Small intestine (tissue), 7 donors: ENCODE measurements around the gene TCEA2. TPM values are rescaled to one million over a fixed set of nuclear protein-coding genes. Genes with fewer than 3 reads are reported as not detected.

Experiments used
- DNase-seq, 2 donors: peaks; one replicate each; pipeline versions ENCODE4 v3.0.0 to v3.0.0-alpha.2; 2013
- FAIRE-seq: peaks from 2 replicates; lab custom pipeline; 2012; peaks lifted over from hg19 to GRCh38; lab: Jason Lieb, UNC
- H3K27ac ChIP-seq, 3 donors: one replicate each; pipeline ENCODE4 v1.5.1; 2013; ENCODE audit warnings: low read length in 2 of 3, mild to moderate bottlenecking in 2 of 3, control low read depth in 1 of 3, inconsistent platforms in 1 of 3, low read depth in 1 of 3, moderate library complexity in 1 of 3
- H3K27me3 ChIP-seq, 3 donors: one replicate each; pipeline ENCODE4 v1.6.1; 2013; ENCODE audit warnings: low read length in 3 of 3, inconsistent platforms in 1 of 3; ENCODE audit not compliant: control insufficient read depth in 3 of 3, insufficient read depth in 3 of 3
- H3K36me3 ChIP-seq, 3 donors: one replicate each; pipeline ENCODE4 v1.6.1; 2013; ENCODE audit warnings: low read length in 3 of 3, inconsistent platforms in 1 of 3, low read depth in 1 of 3, mild to moderate bottlenecking in 1 of 3, moderate library complexity in 1 of 3; ENCODE audit not compliant: control insufficient read depth in 3 of 3, insufficient read depth in 2 of 3
- H3K4me1 ChIP-seq, 3 donors: one replicate each; pipeline ENCODE4 v1.6.1; 2013; ENCODE audit warnings: low read length in 2 of 3, inconsistent platforms in 1 of 3, low read depth in 1 of 3, mild to moderate bottlenecking in 1 of 3, moderate library complexity in 1 of 3; ENCODE audit not compliant: control insufficient read depth in 3 of 3, insufficient read depth in 2 of 3
- H3K4me3 ChIP-seq, 3 donors: one replicate each; pipeline ENCODE4 v1.5.1; 2013; ENCODE audit warnings: low read length in 3 of 3, control low read depth in 1 of 3, inconsistent platforms in 1 of 3, low read depth in 1 of 3, mild to moderate bottlenecking in 1 of 3, moderate library complexity in 1 of 3
- H3K9me3 ChIP-seq, 2 donors: one replicate each; pipeline ENCODE4 v1.6.1; 2013; ENCODE audit warnings: low read depth in 1 of 2, low read length in 1 of 2; ENCODE audit not compliant: control insufficient read depth in 2 of 2, insufficient read depth in 1 of 2
- WGBS, 3 donors: extraction: QIAGEN DNeasy Blood & Tissue Kit; methylation state at CpG; one replicate each; pipeline ENCODE4 v1.1.7; 2013; 5-methylcytosine and 5-hydroxymethylcytosine counted together
- polyA plus RNA-seq, 4 donors: library from polyadenylated mRNA; stranded (reverse) in 3 of 4; unstranded in 1 of 4; fragments of 200-250 nt in 3 of 4; fragments of 120-200 nt in 1 of 4; gene quantifications; one replicate each; pipeline versions ENCODE4 v1.2.1 to v1.2.3, GENCODE V29; 2013
- donor health status: healthy with polysubstance abuse.
- donor health status: control.
- donor health status: control.
- donor health status: Bipolar disorder and iron deficiency.
- donor health status: healthy.

The TCEA2 gene
- polyA plus RNA-seq, 4 donors, result 7.8 to 28.5 (median 12.6) TPM

DNA sequence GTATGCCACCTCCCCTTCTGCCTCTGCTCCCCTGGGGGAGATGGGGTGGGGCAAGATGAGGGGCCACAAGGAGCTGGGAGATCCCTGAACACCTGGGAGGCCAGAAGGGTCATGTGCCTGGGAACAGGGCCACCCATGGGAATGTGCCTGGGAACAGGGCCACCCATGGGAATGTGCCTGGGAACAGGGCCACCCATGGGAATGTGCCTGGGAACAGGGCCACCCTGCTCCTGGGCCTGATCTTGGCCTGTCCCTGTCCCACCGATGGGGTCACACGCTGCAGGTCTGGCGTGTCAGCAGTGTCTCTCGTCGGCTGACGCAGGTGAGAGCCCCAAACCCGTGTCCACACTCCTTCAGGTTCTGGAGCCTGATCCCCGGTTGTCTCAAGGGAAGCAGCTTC is 12.0 kb downstream of the TCEA2 start:
- Histone ChIP-seq H3K27me3 (peaks cover 0 to 17% (median 0%) of the 10 kb centered on the region in 3 donors), H3K27ac (no peak overlapping the region), H3K4me3 (no peak overlapping the region), H3K36me3 (peaks cover 0 to 26% (median 0%) of the 10 kb centered on the region in 3 donors), H3K9me3 (no peaks in the 10 kb centered on the region), H3K4me1 (peaks cover 0 to 11% (median 0%) of the 10 kb centered on the region in 3 donors)
- DNase-seq (no peak), FAIRE-seq (no peak)
- WGBS, 3 donors, result 87 to 94% (median 89%) methylated on average over 8 of the region's 8 CpGs

DNA sequence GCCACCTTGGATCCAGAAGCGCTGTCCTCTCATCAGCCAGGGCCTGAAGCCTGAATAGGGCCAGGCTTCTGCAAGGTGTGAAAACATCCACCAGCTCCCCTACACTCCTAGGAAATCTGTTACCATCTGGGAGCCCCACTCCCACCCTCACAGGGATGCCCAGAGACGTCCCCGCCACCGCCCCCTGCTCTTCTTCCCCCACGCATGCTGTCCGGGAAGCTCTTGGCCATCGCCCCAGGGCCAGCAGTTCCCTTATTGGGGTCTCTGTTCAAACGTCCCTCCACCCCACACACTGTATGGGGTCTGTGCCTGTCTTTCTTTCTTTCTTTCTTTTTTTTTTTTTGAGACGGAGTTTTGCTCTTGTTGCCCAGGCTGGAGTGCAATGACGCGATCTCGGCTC is 12.6 kb downstream of the TCEA2 start:
- Histone ChIP-seq H3K36me3 (peaks cover 0 to 23% (median 0%) of the 10 kb centered on the region in 3 donors), H3K4me1 (peaks cover 0 to 16% (median 0%) of the 10 kb centered on the region in 3 donors), H3K9me3 (no peaks in the 10 kb centered on the region), H3K27ac (no peak overlapping the region), H3K27me3 (peaks cover 0 to 23% (median 0%) of the 10 kb centered on the region in 3 donors), H3K4me3 (no peak overlapping the region)
- no peak for DNase-seq
- FAIRE-seq, result no peak
- WGBS, 3 donors, result 91 to 92% (median 91%) methylated on average over 12 of the region's 12 CpGs

DNA sequence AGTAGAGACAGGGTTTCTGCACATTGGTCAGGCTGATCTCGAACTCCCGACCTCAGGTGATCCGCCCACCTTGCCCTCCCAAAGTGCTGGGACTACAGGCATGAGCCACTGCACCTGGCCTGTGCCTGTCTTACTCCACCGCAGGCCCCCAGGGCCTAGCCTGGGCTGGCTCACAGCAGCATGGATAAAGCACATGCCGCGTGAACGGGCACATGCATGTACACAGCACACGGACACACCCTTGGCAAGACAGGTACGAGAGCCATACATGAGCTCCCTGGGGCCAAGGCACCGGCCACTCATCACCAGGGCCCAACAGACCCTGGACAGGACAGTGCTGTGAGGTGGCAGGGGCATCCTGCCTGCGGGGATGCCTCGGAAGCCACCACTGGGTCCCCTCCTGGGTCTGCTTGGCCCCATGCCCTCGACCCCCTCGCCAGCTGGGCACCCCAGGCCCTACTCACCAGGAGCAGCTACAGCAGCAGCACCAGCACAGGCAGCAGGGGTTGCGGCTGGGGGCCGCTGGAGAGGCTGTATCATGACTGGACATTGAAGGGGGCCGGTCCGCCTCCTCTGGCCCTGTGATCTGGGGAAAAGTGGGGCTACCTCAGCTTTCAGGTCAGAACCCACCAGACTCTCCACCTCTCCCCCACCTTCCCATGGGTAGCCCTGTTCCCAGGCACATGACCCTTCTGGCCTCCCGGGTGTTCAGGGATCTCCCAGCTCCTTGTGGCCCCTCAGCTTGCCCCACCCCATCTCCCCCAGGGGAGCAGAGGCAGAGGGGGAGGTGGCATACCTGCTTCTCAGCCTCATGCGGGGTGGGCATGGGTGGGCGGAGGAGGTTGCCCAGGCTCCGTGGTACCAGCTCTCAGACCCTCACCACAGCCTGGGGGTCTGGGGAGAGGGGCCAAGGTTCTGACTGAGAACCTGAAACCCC is 13.3 kb downstream of the TCEA2 start:
- no peak for FAIRE-seq
- Histone ChIP-seq H3K27me3 (peaks cover 0 to 30% (median 0%) of the 10 kb centered on the region in 3 donors), H3K4me1 (peaks cover 0 to 16% (median 0%) of the 10 kb centered on the region in 3 donors), H3K9me3 (no peaks in the 10 kb centered on the region), H3K27ac (peak overlapping the region in 1 of 3 donors; percentile 4), H3K4me3 (no peak overlapping the region), H3K36me3 (peaks cover 0 to 21% (median 0%) of the 10 kb centered on the region in 3 donors)
- no peak for DNase-seq
- WGBS, 3 donors, result 88 to 93% (median 88%) methylated on average over 19 to 21 of the region's 22 CpGs

DNA sequence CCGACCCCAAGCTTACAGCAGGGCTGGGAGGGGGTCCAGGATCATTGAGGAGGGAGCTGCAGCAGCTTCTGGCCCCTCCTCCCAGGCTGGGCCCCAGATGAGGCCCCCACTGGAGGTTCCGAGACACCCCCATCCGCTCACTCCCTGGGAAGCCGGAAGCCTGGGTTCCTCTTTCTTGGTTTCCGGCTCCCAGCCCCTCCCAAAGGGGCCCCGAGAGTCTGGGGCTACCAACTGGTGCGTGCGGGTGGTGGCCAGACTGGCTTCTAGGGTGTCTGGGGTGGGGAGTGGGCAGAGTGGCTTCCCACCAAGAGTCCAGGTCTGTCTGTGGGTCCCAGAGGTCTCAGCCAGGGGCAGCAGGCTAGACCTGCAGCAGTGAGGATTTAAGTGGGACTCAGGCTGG is 14.1 kb downstream of the TCEA2 start:
- FAIRE-seq (no peak), DNase-seq (no peak)
- Histone ChIP-seq H3K27ac (peak overlapping the region in 2 of 3 donors; percentile 33 to 44), H3K36me3 (peaks cover 0 to 16% (median 0%) of the 10 kb centered on the region in 3 donors), H3K4me3 (peak overlapping the region in 2 of 3 donors; percentile 25 to 39), H3K4me1 (peaks cover 0 to 16% (median 0%) of the 10 kb centered on the region in 3 donors), H3K27me3 (peaks cover 0 to 38% (median 0%) of the 10 kb centered on the region in 3 donors), H3K9me3 (no peaks in the 10 kb centered on the region)
- WGBS, 3 donors, result 53 to 80% (median 74%) methylated on average over 7 to 8 of the region's 8 CpGs

DNA sequence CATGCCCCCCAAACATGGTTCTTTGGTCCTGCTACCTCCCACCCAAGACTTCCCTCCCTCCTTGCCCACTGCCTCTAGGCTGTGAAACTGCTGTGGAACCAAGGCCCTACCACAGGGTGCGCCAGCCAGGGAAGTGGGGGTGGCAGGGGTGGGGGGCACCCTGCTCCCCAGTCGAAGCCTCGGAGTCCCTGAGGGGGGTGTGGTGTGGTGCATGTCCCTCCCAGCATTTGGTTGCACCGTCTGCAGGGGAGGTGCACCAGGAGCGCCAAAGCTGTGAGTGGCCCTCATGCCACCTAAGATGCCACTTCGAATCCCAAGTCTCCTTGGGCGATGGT is 14.5 kb downstream of the TCEA2 start:
- H3K9me3 ChIP-seq, result no peaks in the 10 kb centered on the region
- peak overlapping the region in 2 of 3 donors; percentile 33 to 44 for H3K27ac ChIP-seq
- peak overlapping the region in 2 of 3 donors; percentile 25 to 39 for H3K4me3 ChIP-seq
- H3K4me1 ChIP-seq, result peaks cover 0 to 16% (median 0%) of the 10 kb centered on the region in 3 donors
- FAIRE-seq, result no peak
- peaks cover 0 to 42% (median 0%) of the 10 kb centered on the region in 3 donors for H3K27me3 ChIP-seq
- WGBS, 3 donors, result 41 to 67% (median 54%) methylated on average over 7 of the region's 7 CpGs
- no peak for DNase-seq
- peaks cover 0 to 12% (median 0%) of the 10 kb centered on the region in 3 donors for H3K36me3 ChIP-seq

DNA sequence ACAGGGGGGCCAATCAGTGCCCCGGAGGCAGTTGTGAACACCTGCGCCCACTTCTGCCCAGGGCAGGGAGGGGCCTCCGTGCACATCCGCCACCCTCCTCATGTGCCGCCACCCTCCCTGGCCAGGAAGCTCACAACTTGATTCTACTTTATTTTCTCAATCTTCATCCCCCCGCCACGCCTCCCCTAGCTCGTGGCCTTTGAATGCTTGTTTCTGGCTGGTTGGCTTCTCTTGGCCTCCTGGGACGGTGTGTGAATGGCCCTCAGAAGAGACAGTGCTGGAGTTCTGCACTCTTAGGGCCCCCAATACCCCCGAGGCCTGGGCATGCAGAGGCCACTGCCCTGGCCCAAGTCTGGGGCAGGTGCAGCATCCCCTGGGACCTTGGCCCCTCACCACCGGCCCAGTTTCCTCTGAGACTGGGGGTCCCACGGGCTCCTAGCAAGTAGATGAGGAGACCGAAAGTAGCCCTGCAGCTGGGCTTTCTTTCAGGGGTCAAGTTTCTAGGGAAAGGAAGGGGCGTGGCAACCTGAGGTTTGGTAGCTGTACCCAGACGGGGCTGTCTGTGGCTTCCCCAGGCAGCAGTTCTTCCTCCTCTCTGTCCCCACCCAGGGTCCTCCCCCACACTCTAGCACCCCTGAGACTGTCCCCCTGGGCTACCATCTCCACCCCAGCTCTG is 15.0 kb downstream of the TCEA2 start:
- peak overlapping the region in 2 of 3 donors; percentile 33 to 71 for H3K27ac ChIP-seq
- H3K27me3 ChIP-seq, result peaks cover 0 to 46% (median 0%) of the 10 kb centered on the region in 3 donors
- peak overlapping the region; percentile 53 to 77 (median 68) for H3K4me3 ChIP-seq
- H3K36me3 ChIP-seq, result peaks cover 0 to 12% (median 0%) of the 10 kb centered on the region in 3 donors
- no peaks in the 10 kb centered on the region for H3K9me3 ChIP-seq
- peaks cover 0 to 16% (median 0%) of the 10 kb centered on the region in 3 donors for H3K4me1 ChIP-seq
- 27 to 47% (median 39%) methylated on average over 14 to 15 of the region's 15 CpGs for WGBS, 3 donors
- FAIRE-seq (no peak), DNase-seq (no peak)

DNA sequence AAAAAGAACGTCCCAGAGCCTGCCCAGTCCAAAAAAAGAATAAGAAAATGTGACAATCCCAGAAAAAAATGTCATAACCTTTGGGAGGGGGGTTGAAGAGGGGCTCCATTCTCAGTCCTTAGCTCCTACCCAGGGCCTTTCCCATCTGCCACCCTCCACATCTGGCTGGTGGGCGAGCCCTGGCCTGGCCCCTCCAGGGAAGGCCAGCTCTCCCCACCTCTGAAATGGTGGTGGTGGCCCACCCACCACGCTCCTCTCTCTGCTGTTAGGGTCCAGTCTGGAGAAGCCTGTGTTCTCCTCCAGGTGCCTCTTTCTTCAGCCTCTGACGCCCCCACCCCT is 15.9 kb downstream of the TCEA2 start:
- no peaks in the 10 kb centered on the region for H3K9me3 ChIP-seq
- peaks cover 0 to 19% (median 0%) of the 10 kb centered on the region in 3 donors for H3K4me1 ChIP-seq
- FAIRE-seq (no peak), DNase-seq (no peak)
- H3K36me3 ChIP-seq, result peaks cover 0 to 6% (median 0%) of the 10 kb centered on the region in 3 donors
- H3K27me3 ChIP-seq, result peaks cover 0 to 50% (median 6%) of the 10 kb centered on the region in 3 donors
- peak overlapping the region in 1 of 3 donors; percentile 71 for H3K27ac ChIP-seq
- H3K4me3 ChIP-seq, result peak overlapping the region; percentile 53 to 77 (median 68)
- 10 to 11% (median 10%) methylated on average over 4 of the region's 4 CpGs for WGBS, 3 donors
